HG03558 (cell line): Measurements from ENCODE around the gene OTOF.

Experiments
- ATAC-seq: cut with Tn5 transposase; IDR thresholded peaks from one replicate; pipeline ENCODE4 v1.9.1; 2021; ENCODE audit warnings: moderate number of reproducible peaks; ENCODE audit not compliant: unreplicated experiment; ENCODE audit errors: extremely low read depth

Gene OTOF

GRCh38 chr2:26455670-26456439, 22.1 kb downstream of the OTOF start:
- ATAC-seq = no peak

GRCh38 chr2:26455037-26455669, 22.8 kb downstream of the OTOF start:
- no peak for ATAC-seq

- ATAC-seq = no peak
These were observed 23.3 kb downstream of the OTOF start for GRCh38 chr2:26454561-26455001.

GRCh38 chr2:26453421-26454329, 24.2 kb downstream of the OTOF start:
- no peak for ATAC-seq

GRCh38 chr2:26451700-26452099, 26.2 kb downstream of the OTOF start:
- no peak for ATAC-seq

- no peak for ATAC-seq
These were observed 27.8 kb downstream of the OTOF start for GRCh38 chr2:26450031-26450635.

GRCh38 chr2:26449278-26450030, 28.5 kb downstream of the OTOF start:
- no peak for ATAC-seq

GRCh38 chr2:26448651-26449050, 29.3 kb downstream of the OTOF start:
- no peak for ATAC-seq

GRCh38 chr2:26444236-26444635, 33.7 kb downstream of the OTOF start:
- no peak for ATAC-seq

GRCh38 chr2:26442707-26443106, 35.2 kb downstream of the OTOF start:
- ATAC-seq = no peak

GRCh38 chr2:26442301-26442700, 35.6 kb downstream of the OTOF start:
- ATAC-seq = no peak

- ATAC-seq = no peak
These were observed 39.0 kb downstream of the OTOF start for GRCh38 chr2:26438926-26439325.

GRCh38 chr2:26438526-26438925, 39.4 kb downstream of the OTOF start:
- no peak for ATAC-seq

GRCh38 chr2:26435106-26435505, 42.8 kb downstream of the OTOF start:
- no peak for ATAC-seq

GRCh38 chr2:26432859-26433258, 45.1 kb downstream of the OTOF start:
- ATAC-seq = no peak

- no peak for ATAC-seq
These were observed 45.6 kb downstream of the OTOF start for GRCh38 chr2:26432363-26432762.

GRCh38 chr2:26430826-26431225, 47.1 kb downstream of the OTOF start:
- no peak for ATAC-seq

- no peak for ATAC-seq
These were observed 47.9 kb downstream of the OTOF start for GRCh38 chr2:26429779-26430578.

- no peak for ATAC-seq
These were observed 49.1 kb downstream of the OTOF start for GRCh38 chr2:26428846-26429245.
